Duodenal mucosa (tissue), 2 donors: ENCODE data around the gene PHOSPHO2.

ENCODE experiments used
- H3K27ac ChIP-seq: one replicate; pipeline ENCODE4 v1.7.0; 2013; ENCODE audit warnings: low read depth, low read length
- H3K27me3 ChIP-seq, 2 donors: one replicate each; pipeline ENCODE4 v1.7.0; 2013; ENCODE audit warnings: low read length in 2 of 2, control low read depth in 1 of 2; ENCODE audit not compliant: insufficient read depth in 2 of 2, control insufficient read depth in 1 of 2
- H3K36me3 ChIP-seq, 2 donors: one replicate each; pipeline ENCODE4 v1.7.0; 2013; ENCODE audit warnings: low read length in 2 of 2, control low read depth in 1 of 2; ENCODE audit not compliant: insufficient read depth in 2 of 2, control insufficient read depth in 1 of 2
- H3K4me1 ChIP-seq, 2 donors: one replicate each; pipeline ENCODE4 v1.7.0; 2013; ENCODE audit warnings: low read length in 2 of 2, control low read depth in 1 of 2; ENCODE audit not compliant: insufficient read depth in 2 of 2, control insufficient read depth in 1 of 2
- H3K4me3 ChIP-seq, 2 donors: one replicate each; pipeline ENCODE4 v1.7.0; 2013; ENCODE audit warnings: low read length in 2 of 2, low read depth in 1 of 2
- H3K9ac ChIP-seq, 2 donors: one replicate each; pipeline ENCODE4 v1.7.0; 2013; ENCODE audit warnings: low read length in 2 of 2, low read depth in 1 of 2
- H3K9me3 ChIP-seq, 2 donors: one replicate each; pipeline ENCODE4 v1.7.0; 2013; ENCODE audit warnings: low read length in 2 of 2, control low read depth in 1 of 2; ENCODE audit not compliant: control insufficient read depth in 1 of 2

Gene PHOSPHO2

GRCh38 chr2:169664600-169664977, 29.7 kb upstream of the PHOSPHO2 start:
- Histone ChIP-seq H3K27me3 (no peaks in the 10 kb centered on the region), H3K4me3 (no peak overlapping the region), H3K4me1 (no peaks in the 10 kb centered on the region), H3K9me3 (no peaks in the 10 kb centered on the region), H3K27ac (no peak overlapping the region), H3K36me3 (no peaks in the 10 kb centered on the region), H3K9ac (no peak overlapping the region)

DNA sequence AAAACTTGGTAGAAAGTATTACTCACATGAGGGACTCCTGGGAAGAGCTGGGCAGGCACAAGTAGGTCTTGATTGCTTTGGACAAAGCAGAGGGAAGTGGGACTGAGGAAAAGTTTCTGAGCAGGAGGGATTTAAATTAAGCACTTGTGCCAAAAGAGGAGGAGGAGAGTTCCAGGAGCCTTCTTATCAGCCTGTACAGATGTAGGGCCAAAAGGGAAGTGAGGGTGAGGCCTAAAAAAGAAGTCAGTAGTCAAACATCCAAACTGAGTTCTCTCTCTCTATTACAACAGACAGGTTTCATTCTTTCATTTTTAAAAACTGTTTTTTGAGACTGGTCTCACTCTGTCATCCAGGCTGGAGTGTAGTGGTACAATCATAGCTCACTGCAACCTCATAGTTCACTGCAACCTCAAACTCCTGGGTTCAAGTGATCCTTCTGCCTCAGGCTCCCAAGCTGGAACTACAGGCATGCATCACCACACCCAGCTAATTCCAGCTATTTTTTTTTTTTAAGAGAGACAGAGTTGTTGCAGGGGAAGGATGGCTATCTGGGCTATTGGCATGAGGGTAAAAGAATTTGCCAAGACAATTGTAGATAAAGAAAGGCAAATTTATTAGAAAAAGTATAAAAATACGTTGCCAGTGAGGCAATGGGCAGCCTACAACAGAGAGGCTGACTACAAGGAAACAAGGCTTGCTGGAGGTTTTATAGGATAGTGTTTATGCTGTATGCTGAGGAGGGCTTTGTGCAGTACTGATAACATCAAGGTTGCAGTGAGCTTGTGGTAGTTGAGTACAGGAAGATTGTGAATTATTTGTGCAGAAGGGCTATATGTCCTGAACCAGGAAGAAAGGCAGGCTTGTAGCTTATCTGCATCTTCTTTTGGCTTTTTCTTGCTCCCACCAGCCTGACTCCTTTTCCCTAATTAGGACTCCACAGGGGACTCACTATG, 29.0 kb upstream of the PHOSPHO2 start:
- Histone ChIP-seq H3K27ac (no peak overlapping the region), H3K4me3 (no peak overlapping the region), H3K27me3 (no peaks in the 10 kb centered on the region), H3K4me1 (no peaks in the 10 kb centered on the region), H3K9ac (no peak overlapping the region), H3K9me3 (no peaks in the 10 kb centered on the region), H3K36me3 (no peaks in the 10 kb centered on the region)

GRCh38 chr2:169667583-169667982, 26.7 kb upstream of the PHOSPHO2 start:
- Histone ChIP-seq H3K9me3 (no peaks in the 10 kb centered on the region), H3K9ac (no peak overlapping the region), H3K27ac (no peak overlapping the region), H3K27me3 (no peaks in the 10 kb centered on the region), H3K36me3 (no peaks in the 10 kb centered on the region), H3K4me1 (no peaks in the 10 kb centered on the region), H3K4me3 (no peak overlapping the region)

DNA sequence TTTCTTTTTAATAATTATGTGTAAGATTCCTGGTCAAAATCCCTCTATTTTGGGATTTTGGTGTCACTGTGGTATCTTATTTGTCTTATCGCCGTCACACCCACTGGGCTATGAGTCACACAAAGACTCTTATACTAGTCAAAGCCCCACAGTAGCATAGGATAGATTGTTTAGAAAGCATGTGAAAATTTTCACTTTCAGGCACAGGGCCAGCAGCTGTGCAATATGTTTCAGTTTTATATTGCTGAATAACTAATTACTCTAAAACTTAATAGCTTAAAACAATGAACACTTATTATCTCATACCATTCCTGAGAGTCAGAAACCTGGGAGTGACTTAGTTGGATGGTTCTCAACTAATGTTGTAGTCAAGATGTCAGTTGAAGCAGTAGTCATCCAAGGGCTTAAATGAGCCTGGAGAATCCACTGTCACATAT, 24.0 kb upstream of the PHOSPHO2 start:
- Histone ChIP-seq H3K4me1 (no peaks in the 10 kb centered on the region), H3K27me3 (no peaks in the 10 kb centered on the region), H3K27ac (no peak overlapping the region), H3K4me3 (no peak overlapping the region), H3K36me3 (no peaks in the 10 kb centered on the region), H3K9ac (no peak overlapping the region), H3K9me3 (no peaks in the 10 kb centered on the region)

GRCh38 chr2:169670937-169671336, 23.3 kb upstream of the PHOSPHO2 start:
- Histone ChIP-seq H3K9me3 (no peaks in the 10 kb centered on the region), H3K4me3 (no peak overlapping the region), H3K4me1 (no peaks in the 10 kb centered on the region), H3K27ac (no peak overlapping the region), H3K27me3 (no peaks in the 10 kb centered on the region), H3K36me3 (no peaks in the 10 kb centered on the region), H3K9ac (no peak overlapping the region)

- H3K9ac ChIP-seq: no peak overlapping the region
These were observed 21.9 kb upstream of the PHOSPHO2 start for GRCh38 chr2:169672406-169672805.

DNA sequence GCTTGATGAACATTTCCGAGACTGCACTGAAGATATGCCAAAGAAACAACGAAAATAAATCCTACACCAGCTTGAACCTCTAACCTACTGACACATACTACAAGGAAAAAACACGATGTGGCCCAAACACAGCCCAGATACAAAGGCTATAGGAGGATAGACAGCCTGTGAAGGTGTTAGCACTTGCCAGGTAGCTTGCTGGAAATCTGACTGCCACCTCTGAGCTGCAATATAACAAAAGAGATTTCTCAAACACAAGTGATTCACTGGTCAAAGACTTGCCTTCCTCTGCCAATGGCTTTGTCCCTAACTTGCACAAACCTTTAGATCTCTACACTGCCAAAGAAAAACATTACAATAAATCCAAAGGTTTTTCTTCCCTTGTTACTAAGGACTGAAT, 21.2 kb upstream of the PHOSPHO2 start:
- Histone ChIP-seq H3K36me3 (no peaks in the 10 kb centered on the region), H3K4me1 (no peaks in the 10 kb centered on the region), H3K9me3 (no peaks in the 10 kb centered on the region), H3K27me3 (no peaks in the 10 kb centered on the region), H3K27ac (no peak overlapping the region), H3K9ac (no peak overlapping the region), H3K4me3 (no peak overlapping the region)

More at GRCh38 chr2:169672406-169672805, 21.9 kb upstream of the PHOSPHO2 start:
- Histone ChIP-seq H3K4me3 (no peak overlapping the region), H3K4me1 (no peaks in the 10 kb centered on the region), H3K9me3 (no peaks in the 10 kb centered on the region), H3K27ac (no peak overlapping the region), H3K36me3 (no peaks in the 10 kb centered on the region), H3K27me3 (no peaks in the 10 kb centered on the region)

GRCh38 chr2:169673921-169674320, 20.3 kb upstream of the PHOSPHO2 start:
- Histone ChIP-seq H3K9ac (no peak overlapping the region), H3K4me3 (no peak overlapping the region), H3K27ac (no peak overlapping the region), H3K36me3 (no peaks in the 10 kb centered on the region), H3K9me3 (no peaks in the 10 kb centered on the region), H3K4me1 (no peaks in the 10 kb centered on the region), H3K27me3 (no peaks in the 10 kb centered on the region)

DNA sequence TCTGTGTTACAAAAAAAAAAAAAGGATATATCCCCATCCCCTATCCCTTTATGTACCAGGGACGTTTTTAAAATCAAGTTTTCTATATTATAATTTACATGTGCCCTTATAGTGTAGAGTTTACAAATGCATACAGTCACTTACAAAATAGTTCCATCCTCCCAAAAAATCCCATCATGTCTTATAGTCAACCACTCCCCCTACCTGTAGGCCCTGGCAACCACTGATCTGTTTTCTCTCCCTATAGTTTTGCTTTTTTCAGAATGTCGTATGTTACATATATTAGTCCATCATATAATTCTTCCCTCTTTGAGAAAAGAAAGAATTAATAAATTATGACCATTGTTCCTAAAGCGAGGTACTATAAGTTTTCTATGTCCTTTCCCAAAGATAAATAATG, 17.9 kb upstream of the PHOSPHO2 start:
- no peaks in the 10 kb centered on the region for H3K4me1 ChIP-seq

GRCh38 chr2:169676850-169677249, 17.4 kb upstream of the PHOSPHO2 start:
- no peaks in the 10 kb centered on the region for H3K9me3 ChIP-seq
- no peaks in the 10 kb centered on the region for H3K36me3 ChIP-seq
- no peaks in the 10 kb centered on the region for H3K4me1 ChIP-seq
- H3K27me3 ChIP-seq: no peaks in the 10 kb centered on the region
- no peak overlapping the region for H3K27ac ChIP-seq
- H3K9ac ChIP-seq: no peak overlapping the region
- no peak overlapping the region for H3K4me3 ChIP-seq

More for the DNA sequence above, 17.9 kb upstream of the PHOSPHO2 start:
- Histone ChIP-seq H3K27ac (no peak overlapping the region), H3K9ac (no peak overlapping the region), H3K9me3 (no peaks in the 10 kb centered on the region), H3K27me3 (no peaks in the 10 kb centered on the region), H3K36me3 (no peaks in the 10 kb centered on the region), H3K4me3 (no peak overlapping the region)
